Fibroblast of pulmonary artery (primary cell): Measurements from ENCODE around the gene ZPBP.

Source experiments
- DNase-seq: peaks from one replicate; pipeline ENCODE4 v3.0.0-alpha.2; 2010; ENCODE audit warnings: low read depth
- H3K4me3 ChIP-seq: replicated peaks from 2 replicates; pipeline ENCODE4 v1.5.1; 2011; ENCODE audit warnings: low read depth, mild to moderate bottlenecking, control low read depth, low read length, moderate library complexity
- TF ChIP-seq, protein P1 (sequence below): IDR thresholded peaks from 2 replicates; pipeline ENCODE4 v1.5.1; 2011; ENCODE audit warnings: mild to moderate bottlenecking, control low read depth, low read length, inconsistent platforms; ENCODE audit errors: missing control alignments

Gene ZPBP

DNA sequence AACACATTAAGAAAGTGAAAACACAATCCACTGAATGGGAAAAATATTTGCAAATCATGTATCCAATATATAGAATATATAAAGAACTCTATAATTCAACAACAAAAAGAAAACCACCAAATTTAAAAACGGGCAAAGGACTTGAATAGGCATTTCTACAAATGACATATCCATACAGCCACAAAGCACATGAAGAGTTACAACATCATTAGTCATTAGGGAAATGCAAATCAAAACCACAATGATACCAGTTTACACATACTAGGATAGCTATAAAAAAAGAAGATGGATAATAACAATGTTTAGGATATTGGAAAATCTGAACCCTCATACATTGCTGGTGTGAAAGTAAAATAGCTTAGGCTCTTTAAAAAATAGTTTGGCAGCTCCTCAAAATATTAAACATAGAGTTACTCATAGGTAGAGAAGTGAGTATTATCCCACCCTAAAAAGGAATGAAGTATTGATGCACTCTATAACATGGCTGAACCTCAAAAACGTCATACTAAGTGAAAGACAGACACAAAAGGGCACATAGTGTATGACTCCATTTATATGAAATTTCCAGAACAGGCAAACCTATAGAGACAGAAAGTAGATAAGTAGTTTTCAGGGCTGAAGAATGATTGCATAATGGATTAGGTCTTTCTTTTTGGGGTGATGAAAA lies 4.5 kb downstream of the ZPBP start:
- H3K4me3 ChIP-seq, result no peak overlapping the region
- DNase-seq, result no peak
- TF ChIP-seq, protein P1, sequence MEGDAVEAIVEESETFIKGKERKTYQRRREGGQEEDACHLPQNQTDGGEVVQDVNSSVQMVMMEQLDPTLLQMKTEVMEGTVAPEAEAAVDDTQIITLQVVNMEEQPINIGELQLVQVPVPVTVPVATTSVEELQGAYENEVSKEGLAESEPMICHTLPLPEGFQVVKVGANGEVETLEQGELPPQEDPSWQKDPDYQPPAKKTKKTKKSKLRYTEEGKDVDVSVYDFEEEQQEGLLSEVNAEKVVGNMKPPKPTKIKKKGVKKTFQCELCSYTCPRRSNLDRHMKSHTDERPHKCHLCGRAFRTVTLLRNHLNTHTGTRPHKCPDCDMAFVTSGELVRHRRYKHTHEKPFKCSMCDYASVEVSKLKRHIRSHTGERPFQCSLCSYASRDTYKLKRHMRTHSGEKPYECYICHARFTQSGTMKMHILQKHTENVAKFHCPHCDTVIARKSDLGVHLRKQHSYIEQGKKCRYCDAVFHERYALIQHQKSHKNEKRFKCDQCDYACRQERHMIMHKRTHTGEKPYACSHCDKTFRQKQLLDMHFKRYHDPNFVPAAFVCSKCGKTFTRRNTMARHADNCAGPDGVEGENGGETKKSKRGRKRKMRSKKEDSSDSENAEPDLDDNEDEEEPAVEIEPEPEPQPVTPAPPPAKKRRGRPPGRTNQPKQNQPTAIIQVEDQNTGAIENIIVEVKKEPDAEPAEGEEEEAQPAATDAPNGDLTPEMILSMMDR, result no peak

- TF ChIP-seq, protein P1, result no peak
- H3K4me3 ChIP-seq, result no peak overlapping the region
- no peak for DNase-seq
Measured at GRCh38 chr7:50085344-50085743, 7.7 kb downstream of the ZPBP start.

- no peak for DNase-seq
- no peak overlapping the region for H3K4me3 ChIP-seq
- TF ChIP-seq, protein P1, result no peak
Measured at GRCh38 chr7:50073093-50073492, 20.0 kb downstream of the ZPBP start.

GRCh38 chr7:50069613-50070012 lies 23.4 kb downstream of the ZPBP start:
- peak overlapping the region; percentile 41 for H3K4me3 ChIP-seq
- peak; percentile 3 for DNase-seq
- TF ChIP-seq, protein P1, result no peak

GRCh38 chr7:50068850-50069551 lies 24.0 kb downstream of the ZPBP start:
- peak overlapping the region; percentile 41 for H3K4me3 ChIP-seq
- TF ChIP-seq, protein P1, result no peak
- peak; percentile 44 for DNase-seq

GRCh38 chr7:50068026-50068425 lies 25.0 kb downstream of the ZPBP start:
- DNase-seq, result peak; percentile 6
- TF ChIP-seq, protein P1, result no peak
- H3K4me3 ChIP-seq, result no peak overlapping the region
